ENCODE measurements around the gene SKIC3. TPM values are rescaled to one million over a fixed set of nuclear protein-coding genes. Genes with fewer than 3 reads are reported as not detected.

SKIC3 gene
- total RNA-seq, 1 donor from 2014 or later, result 138 TPM

GRCh38 chr5:95531491-95531890 lies 23.3 kb downstream of the SKIC3 start:
- DNase-seq (ENCODE audit: low read depth, low spot score), result no peak

- no peak for DNase-seq (ENCODE audit: low read depth, low spot score)
Observed at GRCh38 chr5:95530416-95530815, 24.4 kb downstream of the SKIC3 start.

GRCh38 chr5:95528565-95528964 lies 26.2 kb downstream of the SKIC3 start:
- no peak for DNase-seq (ENCODE audit: low read depth, low spot score)

- DNase-seq (ENCODE audit: low read depth, low spot score), result no peak
Observed at GRCh38 chr5:95526871-95527270, 27.9 kb downstream of the SKIC3 start.

- DNase-seq (ENCODE audit: low read depth, low spot score), result no peak
Observed at GRCh38 chr5:95524423-95524822, 30.4 kb downstream of the SKIC3 start.

GRCh38 chr5:95520206-95520605 lies 34.6 kb downstream of the SKIC3 start:
- no peak for DNase-seq (ENCODE audit: low read depth, low spot score)

- no peak for DNase-seq (ENCODE audit: low read depth, low spot score)
Observed at GRCh38 chr5:95519681-95520080, 35.1 kb downstream of the SKIC3 start.

GRCh38 chr5:95519151-95519550 lies 35.6 kb downstream of the SKIC3 start:
- DNase-seq (ENCODE audit: low read depth, low spot score), result no peak

- no peak for DNase-seq (ENCODE audit: low read depth, low spot score)
Observed at GRCh38 chr5:95518417-95518816, 36.4 kb downstream of the SKIC3 start.

- DNase-seq (ENCODE audit: low read depth, low spot score), result no peak
Observed at GRCh38 chr5:95511606-95512005, 43.2 kb downstream of the SKIC3 start.

GRCh38 chr5:95508550-95508949 lies 46.2 kb downstream of the SKIC3 start:
- no peak for DNase-seq (ENCODE audit: low read depth, low spot score)

Other genes starting within 250 kb of the SKIC3 start
- gene FAM81B, start 163.6 kb downstream of the SKIC3 start, total RNA-seq, result 0.20 TPM in 1 of 2 replicates, not detected in the other
- 7.5 and 8.2 TPM in 2 replicates for gene ARSK, start 124 bp upstream of the SKIC3 start, total RNA-seq
- gene GPR150, start 65.1 kb upstream of the SKIC3 start, total RNA-seq, result 0.20 and 0.32 TPM in 2 replicates
- 1.3 and 1.8 TPM in 2 replicates for gene RFESD, start 91.8 kb upstream of the SKIC3 start, total RNA-seq
- gene SPATA9, start 128.0 kb upstream of the SKIC3 start, total RNA-seq, result 0.11 and 0.13 TPM in 2 replicates
- 66.7 and 66.9 TPM in 2 replicates for gene RHOBTB3, start 176.4 kb upstream of the SKIC3 start, total RNA-seq

Data from pulmonary artery endothelial cell (primary cell).